Measurements from ENCODE around the gene PCGF1. TPM values are rescaled to one million over a fixed set of nuclear protein-coding genes. Genes with fewer than 3 reads are reported as not detected.

The PCGF1 gene
- total and polyA plus RNA-seq, 9 of the 15 experiments (the other 6 are each of a cell fraction or from before 2014, with no cell fraction given), result 20.3 to 45.7 (median 29.3) TPM

DNA sequence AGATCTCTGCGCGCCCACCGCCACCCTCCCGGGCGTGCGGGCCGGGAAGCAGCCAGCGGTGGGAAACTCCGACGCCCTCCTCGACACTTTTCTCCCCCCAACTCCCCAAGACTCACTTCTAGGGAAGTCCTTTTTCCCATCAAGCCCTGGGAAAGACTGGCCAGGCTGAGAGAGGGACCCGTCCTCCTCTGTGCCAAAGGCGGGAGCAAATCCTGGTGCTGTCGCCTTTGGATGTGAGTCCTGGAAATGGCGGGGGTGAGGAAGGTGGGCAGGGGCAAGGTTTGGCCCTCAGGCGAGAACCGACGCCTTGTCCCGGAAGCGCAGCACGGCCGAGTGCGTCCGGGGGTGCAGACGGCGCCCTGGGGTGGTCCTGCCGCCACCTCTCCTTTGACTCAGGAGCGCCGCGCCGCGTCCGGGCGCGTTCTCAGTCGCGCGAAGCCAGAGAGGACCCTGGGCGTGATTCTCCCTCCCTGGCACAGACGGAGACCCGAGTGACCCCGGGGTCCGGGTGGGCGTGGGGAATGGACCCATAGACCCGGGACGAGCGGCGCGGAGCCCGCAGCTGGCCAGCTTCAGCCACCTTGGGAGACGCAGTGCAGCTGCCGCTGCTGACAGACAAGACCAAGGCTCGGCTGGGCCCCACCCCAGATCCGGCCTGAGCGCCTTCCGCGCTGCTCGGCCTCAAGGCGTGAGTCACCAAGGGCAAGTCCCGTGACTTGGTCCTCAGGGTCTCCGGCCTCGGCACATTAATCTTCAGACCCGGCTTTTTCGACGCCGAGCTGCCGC lies 4.6 kb downstream of the PCGF1 start (continued):
- TF ChIP-seq HMG20A (CRISPR knock-in tag; conservative IDR thresholded peaks at IDR 0.05), result no peak
- peak in 1 of 2 experiments; percentile 38; a peak in 2 of 4 replicates for TF ChIP-seq RAD21 (CRISPR knock-in tag; conservative IDR thresholded peaks at IDR 0.05 in 1 of 2, IDR thresholded peaks at IDR 0.05 in 1 of 2)
- 0 out of 2 replicates have a peak, but pooled peaks have one; percentile 20 for TF ChIP-seq ZSCAN29 (IDR thresholded peaks at IDR 0.05)
- no peak for TF ChIP-seq ZKSCAN3 (CRISPR knock-in tag; IDR thresholded peaks at IDR 0.05)
- TF ChIP-seq ZNF121 (CRISPR knock-in tag; conservative IDR thresholded peaks at IDR 0.05), result no peak
- no peak for TF ChIP-seq U2AF1 (optimal IDR thresholded peaks at IDR 0.05; ENCODE audit: low read depth, low read length)
- no peak for TF ChIP-seq TARDBP (IDR thresholded peaks at IDR 0.05)
- no peak for TF ChIP-seq ADNP (tag; IDR thresholded peaks at IDR 0.05)
- TF ChIP-seq, protein P1, sequence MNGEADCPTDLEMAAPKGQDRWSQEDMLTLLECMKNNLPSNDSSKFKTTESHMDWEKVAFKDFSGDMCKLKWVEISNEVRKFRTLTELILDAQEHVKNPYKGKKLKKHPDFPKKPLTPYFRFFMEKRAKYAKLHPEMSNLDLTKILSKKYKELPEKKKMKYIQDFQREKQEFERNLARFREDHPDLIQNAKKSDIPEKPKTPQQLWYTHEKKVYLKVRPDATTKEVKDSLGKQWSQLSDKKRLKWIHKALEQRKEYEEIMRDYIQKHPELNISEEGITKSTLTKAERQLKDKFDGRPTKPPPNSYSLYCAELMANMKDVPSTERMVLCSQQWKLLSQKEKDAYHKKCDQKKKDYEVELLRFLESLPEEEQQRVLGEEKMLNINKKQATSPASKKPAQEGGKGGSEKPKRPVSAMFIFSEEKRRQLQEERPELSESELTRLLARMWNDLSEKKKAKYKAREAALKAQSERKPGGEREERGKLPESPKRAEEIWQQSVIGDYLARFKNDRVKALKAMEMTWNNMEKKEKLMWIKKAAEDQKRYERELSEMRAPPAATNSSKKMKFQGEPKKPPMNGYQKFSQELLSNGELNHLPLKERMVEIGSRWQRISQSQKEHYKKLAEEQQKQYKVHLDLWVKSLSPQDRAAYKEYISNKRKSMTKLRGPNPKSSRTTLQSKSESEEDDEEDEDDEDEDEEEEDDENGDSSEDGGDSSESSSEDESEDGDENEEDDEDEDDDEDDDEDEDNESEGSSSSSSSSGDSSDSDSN (IDR thresholded peaks at IDR 0.05; ENCODE audit: borderline replicate concordance in 1 of 2, low read depth in 2 of 2, low read length in 2 of 2), result peak; percentile 82 to 97; a peak in 3 of 4 replicates
- TF ChIP-seq ATF7 (IDR thresholded peaks at IDR 0.05), result peak; percentile 64
- TF ChIP-seq, protein P2, sequence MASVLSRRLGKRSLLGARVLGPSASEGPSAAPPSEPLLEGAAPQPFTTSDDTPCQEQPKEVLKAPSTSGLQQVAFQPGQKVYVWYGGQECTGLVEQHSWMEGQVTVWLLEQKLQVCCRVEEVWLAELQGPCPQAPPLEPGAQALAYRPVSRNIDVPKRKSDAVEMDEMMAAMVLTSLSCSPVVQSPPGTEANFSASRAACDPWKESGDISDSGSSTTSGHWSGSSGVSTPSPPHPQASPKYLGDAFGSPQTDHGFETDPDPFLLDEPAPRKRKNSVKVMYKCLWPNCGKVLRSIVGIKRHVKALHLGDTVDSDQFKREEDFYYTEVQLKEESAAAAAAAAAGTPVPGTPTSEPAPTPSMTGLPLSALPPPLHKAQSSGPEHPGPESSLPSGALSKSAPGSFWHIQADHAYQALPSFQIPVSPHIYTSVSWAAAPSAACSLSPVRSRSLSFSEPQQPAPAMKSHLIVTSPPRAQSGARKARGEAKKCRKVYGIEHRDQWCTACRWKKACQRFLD (CRISPR knock-in tag; IDR thresholded peaks at IDR 0.05), result no peak
- no peak for TF ChIP-seq ELF4 (CRISPR knock-in tag; IDR thresholded peaks at IDR 0.05)
- TF ChIP-seq XRCC4 (IDR thresholded peaks at IDR 0.05; ENCODE audit: extremely low read depth, insufficient read depth, insufficient read length), result no peak
- TF ChIP-seq, protein P3, sequence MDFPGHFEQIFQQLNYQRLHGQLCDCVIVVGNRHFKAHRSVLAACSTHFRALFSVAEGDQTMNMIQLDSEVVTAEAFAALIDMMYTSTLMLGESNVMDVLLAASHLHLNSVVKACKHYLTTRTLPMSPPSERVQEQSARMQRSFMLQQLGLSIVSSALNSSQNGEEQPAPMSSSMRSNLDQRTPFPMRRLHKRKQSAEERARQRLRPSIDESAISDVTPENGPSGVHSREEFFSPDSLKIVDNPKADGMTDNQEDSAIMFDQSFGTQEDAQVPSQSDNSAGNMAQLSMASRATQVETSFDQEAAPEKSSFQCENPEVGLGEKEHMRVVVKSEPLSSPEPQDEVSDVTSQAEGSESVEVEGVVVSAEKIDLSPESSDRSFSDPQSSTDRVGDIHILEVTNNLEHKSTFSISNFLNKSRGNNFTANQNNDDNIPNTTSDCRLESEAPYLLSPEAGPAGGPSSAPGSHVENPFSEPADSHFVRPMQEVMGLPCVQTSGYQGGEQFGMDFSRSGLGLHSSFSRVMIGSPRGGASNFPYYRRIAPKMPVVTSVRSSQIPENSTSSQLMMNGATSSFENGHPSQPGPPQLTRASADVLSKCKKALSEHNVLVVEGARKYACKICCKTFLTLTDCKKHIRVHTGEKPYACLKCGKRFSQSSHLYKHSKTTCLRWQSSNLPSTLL (IDR thresholded peaks at IDR 0.05), result no peak
- no peak for TF ChIP-seq ZNF224 (CRISPR knock-in tag; IDR thresholded peaks at IDR 0.05)
- TF ChIP-seq, protein P4, sequence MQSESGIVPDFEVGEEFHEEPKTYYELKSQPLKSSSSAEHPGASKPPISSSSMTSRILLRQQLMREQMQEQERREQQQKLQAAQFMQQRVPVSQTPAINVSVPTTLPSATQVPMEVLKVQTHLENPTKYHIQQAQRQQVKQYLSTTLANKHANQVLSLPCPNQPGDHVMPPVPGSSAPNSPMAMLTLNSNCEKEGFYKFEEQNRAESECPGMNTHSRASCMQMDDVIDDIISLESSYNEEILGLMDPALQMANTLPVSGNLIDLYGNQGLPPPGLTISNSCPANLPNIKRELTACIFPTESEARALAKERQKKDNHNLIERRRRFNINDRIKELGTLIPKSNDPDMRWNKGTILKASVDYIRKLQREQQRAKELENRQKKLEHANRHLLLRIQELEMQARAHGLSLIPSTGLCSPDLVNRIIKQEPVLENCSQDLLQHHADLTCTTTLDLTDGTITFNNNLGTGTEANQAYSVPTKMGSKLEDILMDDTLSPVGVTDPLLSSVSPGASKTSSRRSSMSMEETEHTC (IDR thresholded peaks at IDR 0.05), result peak; percentile 91
- TF ChIP-seq CBX3 (IDR thresholded peaks at IDR 0.05; ENCODE audit: borderline replicate concordance in 1 of 2, low read length in 2 of 2), result peak in 1 of 2 experiments; percentile 68; a peak in 1 of 3 replicates
- no peak for TF ChIP-seq FOXJ3 (CRISPR knock-in tag; IDR thresholded peaks at IDR 0.05)
- no peak for TF ChIP-seq KLF13 (tag; IDR thresholded peaks at IDR 0.05; ENCODE audit: borderline replicate concordance, low read depth)
- TF ChIP-seq ZNF239 (CRISPR knock-in tag; IDR thresholded peaks at IDR 0.05), result no peak
- TF ChIP-seq MCM2 (IDR thresholded peaks at IDR 0.05; ENCODE audit: low read depth), result no peak

Data from K562 (cell line).